HepG2 (cell line): ENCODE results near the gene RPL6. TPM values are rescaled to one million over a fixed set of nuclear protein-coding genes. Genes with fewer than 3 reads are reported as not detected.
A peak's percentile ranks its signal among the peaks of the same experiment; 100 is the strongest.

Source experiments
- ATAC-seq: fragments of 200-7000 bp; cut with Tn5 transposase; 3 replicates; pipeline ENCODE4 v1.9.1; 2020; ENCODE audit warnings: mild to moderate bottlenecking, moderate library complexity
- BruUV-seq: library from RNA; stranded (reverse); fragments of 400-500 nt; replicated peaks from 2 replicates; lab custom pipeline; 2021; lab: Mats Ljungman, UMichigan
- CTCF ChIA-PET: fragments of 300-600 bp; formaldehyde crosslinking; extraction: SDS; loops from one replicate; lab custom pipeline; 2021; ENCODE audit warnings: low total read pairs, inconsistent platforms, low intra/inter-chr PET ratio; lab: Yijun Ruan, JAX
- POLR2A ChIA-PET: fragments of 350-600 bp; sonication (Branson Sonifier 250); formaldehyde crosslinking; loops from one replicate; lab custom pipeline; 2020; ENCODE audit warnings: antibody characterized with exemption, inconsistent platforms; lab: Yijun Ruan, JAX
- DNase-seq: peaks from one replicate; pipeline ENCODE4 v3.0.0-alpha.2; 2015; ENCODE audit warnings: low spot score
- FAIRE-seq: peaks from 3 replicates; lab custom pipeline; 2011; peaks lifted over from hg19 to GRCh38; lab: Jason Lieb, UNC
- H2AFZ ChIP-seq: one replicate; pipeline ENCODE4 v1.6.1; 2011; ENCODE audit warnings: low read length, inconsistent platforms
- H3K27ac ChIP-seq: fragments of 300-600 bp; 3 replicates; pipeline ENCODE4 v1.8.0; 2011; ENCODE audit warnings: mixed run types, mild to moderate bottlenecking, mixed read lengths, low read length, inconsistent platforms; ENCODE audit not compliant: insufficient read depth; ENCODE audit errors: extremely low read length
- H3K27me3 ChIP-seq, 2 experiments: fragments of 200-600 bp in 1 of 2; 2 replicates in 1 of 2; 3 replicates in 1 of 2; pipeline versions ENCODE4 v1.6.0 to v1.8.0; 2011; ENCODE audit warnings: low read length in 2 of 2, mild to moderate bottlenecking in 2 of 2, moderate library complexity in 2 of 2, inconsistent platforms in 1 of 2; ENCODE audit not compliant: insufficient read depth in 2 of 2, control insufficient read depth in 1 of 2
- H3K36me3 ChIP-seq, 2 experiments: fragments of 200-600 bp in 1 of 2; replicated peaks in 1 of 2; 2 replicates in 1 of 2; 3 replicates in 1 of 2; pipeline versions ENCODE4 v1.5.1 to v1.8.0; 2011; ENCODE audit warnings: low read length in 2 of 2, inconsistent platforms in 1 of 2; ENCODE audit not compliant: insufficient read depth in 2 of 2, control insufficient read depth in 1 of 2
- H3K4me1 ChIP-seq: 2 replicates; pipeline ENCODE4 v1.5.1; 2012; ENCODE audit warnings: low read length, inconsistent platforms; ENCODE audit not compliant: insufficient read depth
- H3K4me2 ChIP-seq: 2 replicates; pipeline ENCODE4 v1.6.0; 2011; ENCODE audit warnings: low read depth, low read length, inconsistent platforms
- H3K4me3 ChIP-seq, 3 experiments: fragments of 200-600 bp in 1 of 3; sonication (generic), shearing (Covaris generic) in 1 of 3; replicated peaks in 1 of 3; 2 replicates each; pipeline ENCODE4 v1.5.1; 2011 to 2016; ENCODE audit warnings: low read length in 3 of 3, inconsistent platforms in 2 of 3, low read depth in 2 of 3, mild to moderate bottlenecking in 2 of 3, control low read depth in 1 of 3, mixed read lengths in 1 of 3; ENCODE audit not compliant: insufficient read depth in 1 of 3
- H3K79me2 ChIP-seq: one replicate; pipeline ENCODE4 v1.6.1; 2011; ENCODE audit warnings: low read length, inconsistent platforms; ENCODE audit not compliant: insufficient read depth
- H3K9ac ChIP-seq: 2 replicates; pipeline ENCODE4 v1.6.0; 2011; ENCODE audit warnings: mild to moderate bottlenecking, low read depth, low read length, inconsistent platforms; ENCODE audit not compliant: insufficient read depth
- H3K9me3 ChIP-seq: 2 replicates; pipeline ENCODE4 v1.5.1; 2012; ENCODE audit warnings: mild to moderate bottlenecking, low read length
- H4K20me1 ChIP-seq: 2 replicates; pipeline ENCODE4 v1.6.0; 2011; ENCODE audit warnings: inconsistent platforms, mild to moderate bottlenecking, low read length, moderate library complexity; ENCODE audit not compliant: insufficient read depth
- ATM ChIP-seq: fragments of 450-650 bp; IDR thresholded peaks from 2 replicates; pipeline ENCODE4 v1.7.1; 2017; ENCODE audit warnings: mild to moderate bottlenecking, borderline replicate concordance
- BRCA1 ChIP-seq: sonication (generic); formaldehyde crosslinking; IDR thresholded peaks from 2 replicates; pipeline ENCODE4 v1.4.0; 2020; ENCODE audit warnings: missing genetic modification reagents
- CAMTA2 ChIP-seq: sonication (generic); formaldehyde crosslinking; IDR thresholded peaks from 2 replicates; pipeline ENCODE4 v1.4.0; 2020; ENCODE audit warnings: mild to moderate bottlenecking, missing genetic modification reagents, borderline replicate concordance
- CENPT ChIP-seq: sonication (generic); formaldehyde crosslinking; IDR thresholded peaks from 2 replicates; pipeline ENCODE4 v1.8.0; 2022; ENCODE audit warnings: low read depth, mild to moderate bottlenecking, moderate library complexity, missing genetic modification reagents
- EEA1 ChIP-seq: sonication (generic); formaldehyde crosslinking; IDR thresholded peaks from 2 replicates; pipeline ENCODE4 v1.5.1; 2020; ENCODE audit warnings: mild to moderate bottlenecking, missing genetic modification reagents, borderline replicate concordance
- HDAC2 ChIP-seq: sonication (generic); formaldehyde crosslinking; IDR thresholded peaks from 2 replicates; pipeline ENCODE4 v1.4.0; 2020; ENCODE audit warnings: missing genetic modification reagents
- MTF2 ChIP-seq: sonication (generic); formaldehyde crosslinking; IDR thresholded peaks from 2 replicates; pipeline ENCODE4 v1.5.0; 2020; ENCODE audit warnings: missing genetic modification reagents, borderline replicate concordance
- MXI1 ChIP-seq: IDR thresholded peaks from 3 replicates; pipeline ENCODE4 v1.6.1; 2012; ENCODE audit warnings: low read depth, low read length, inconsistent platforms, borderline replicate concordance
- PCBP2 ChIP-seq: fragments of 200-400 bp; formaldehyde crosslinking; optimal IDR thresholded peaks from 2 replicates; pipeline ENCODE3; 2018; ENCODE audit warnings: low read length, low read depth; ENCODE audit not compliant: poor library complexity, severe bottlenecking
- TMF1 ChIP-seq: sonication (generic); formaldehyde crosslinking; IDR thresholded peaks from 2 replicates; pipeline ENCODE4 v1.8.1; 2022; ENCODE audit warnings: low read depth, missing genetic modification reagents
- ZFP90 ChIP-seq: sonication (generic); formaldehyde crosslinking; IDR thresholded peaks from 2 replicates; pipeline ENCODE4 v1.8.0; 2022; ENCODE audit warnings: missing genetic modification reagents, mild to moderate bottlenecking, inconsistent platforms, borderline replicate concordance
- ZKSCAN5 ChIP-seq: sonication (generic); formaldehyde crosslinking; IDR thresholded peaks from 2 replicates; pipeline ENCODE4 v1.5.1; 2020; ENCODE audit warnings: mild to moderate bottlenecking, missing genetic modification reagents
- ZXDC ChIP-seq: sonication (generic); formaldehyde crosslinking; IDR thresholded peaks from 2 replicates; pipeline ENCODE4 v1.5.0; 2020; ENCODE audit warnings: mild to moderate bottlenecking, missing genetic modification reagents
- ZZZ3 ChIP-seq: sonication (generic); formaldehyde crosslinking; IDR thresholded peaks from 2 replicates; pipeline ENCODE4 v1.4.0; 2020; ENCODE audit warnings: missing genetic modification reagents, mild to moderate bottlenecking, borderline replicate concordance
- WGBS: methylation state at CpG from one replicate; pipeline ENCODE4 v1.1.6; 2017; ENCODE audit warnings: low lambda C conversion rate; 5-methylcytosine and 5-hydroxymethylcytosine counted together
- in situ Hi-C: cut with HindIII; loops from 2 replicates; pipeline ENCODE4 v1.10.0; 2017; ENCODE audit warnings: low pct_unique_long_range_greater_than_20kb; ENCODE audit not compliant: extremely low pct_ligation_motif_present
- intact Hi-C: fragments of 100-400 bp; cut with micrococcal nuclease; formaldehyde crosslinking; loops from one replicate; pipeline ENCODE4 v1.10.0; 2022; ENCODE audit not compliant: unreplicated experiment
- polyA plus RNA-seq, 8 experiments: library from polyadenylated mRNA; depleted of rRNA in 3 of 8; stranded (reverse) in 7 of 8; unstranded in 1 of 8; fragments of >200 nt; fragmentation: Illumina TruSeq in 4 of 8; extraction: Trizol in 4 of 8; gene quantifications; 2 replicates each; pipeline versions ENCODE4 v1.2.1 to v1.2.3, GENCODE V29; 2011 to 2016; ENCODE audit warnings: low read depth in 4 of 8, missing spikeins in 1 of 8, mixed read lengths in 1 of 8; ENCODE audit not compliant: insufficient read depth in 1 of 8
- total RNA-seq, 5 experiments: library from RNA; depleted of rRNA; stranded (reverse); fragments of >200 nt; fragmentation: Illumina TruSeq; extraction: Trizol; gene quantifications; 2 replicates each; pipeline ENCODE4 v1.2.3, GENCODE V29; 2016; ENCODE audit warnings: low read depth in 1 of 5
- TF ChIP-seq, protein P1 (sequence below): sonication (generic); formaldehyde crosslinking; IDR thresholded peaks from 2 replicates; pipeline ENCODE4 v1.5.1; 2020; ENCODE audit warnings: mild to moderate bottlenecking, moderate library complexity, missing genetic modification reagents
- TF ChIP-seq, protein P2 (sequence below): sonication (generic); formaldehyde crosslinking; IDR thresholded peaks from 2 replicates; pipeline ENCODE4 v1.4.0; 2020; ENCODE audit warnings: mild to moderate bottlenecking, missing genetic modification reagents

RPL6 gene
- total and polyA plus RNA-seq, 2 of the 13 experiments (the other 11 are each of a cell fraction or from before 2014, with no cell fraction given), result 1,551 to 1,719 TPM

- intact Hi-C loops (no loop called here), in situ Hi-C loops (no loop called here)
- Histone ChIP-seq H3K9ac (no peak overlapping the region), H3K36me3 (no peaks in the 10 kb centered on the region; a peak in 1 of 5 replicates), H3K4me3 (no peak overlapping the region), H3K27me3 (no peaks in the 10 kb centered on the region; a peak in 1 of 5 replicates), H3K79me2 (peaks cover 2% of the 10 kb centered on the region), H4K20me1 (peaks cover 11% of the 10 kb centered on the region; the same call in 1 of the 2 replicates), H2AFZ (no peak overlapping the region)
- CTCF ChIA-PET, result no interaction called here
- DNase-seq (no peak), FAIRE-seq (no peak), ATAC-seq (peak; percentile 54)
- POLR2A ChIA-PET, result no interaction called here
- WGBS, result 93% methylated on average over 3 of the region's 3 CpGs
- TF ChIP-seq CENPT (CRISPR knock-in tag), result no peak
- no peak for TF ChIP-seq PCBP2
- no peak for TF ChIP-seq CAMTA2
- TF ChIP-seq ZZZ3 (CRISPR knock-in tag), result no peak
- no peak for TF ChIP-seq MXI1
- TF ChIP-seq TMF1 (CRISPR knock-in tag), result no peak
- TF ChIP-seq ATM, result no peak
- TF ChIP-seq, protein P1, sequence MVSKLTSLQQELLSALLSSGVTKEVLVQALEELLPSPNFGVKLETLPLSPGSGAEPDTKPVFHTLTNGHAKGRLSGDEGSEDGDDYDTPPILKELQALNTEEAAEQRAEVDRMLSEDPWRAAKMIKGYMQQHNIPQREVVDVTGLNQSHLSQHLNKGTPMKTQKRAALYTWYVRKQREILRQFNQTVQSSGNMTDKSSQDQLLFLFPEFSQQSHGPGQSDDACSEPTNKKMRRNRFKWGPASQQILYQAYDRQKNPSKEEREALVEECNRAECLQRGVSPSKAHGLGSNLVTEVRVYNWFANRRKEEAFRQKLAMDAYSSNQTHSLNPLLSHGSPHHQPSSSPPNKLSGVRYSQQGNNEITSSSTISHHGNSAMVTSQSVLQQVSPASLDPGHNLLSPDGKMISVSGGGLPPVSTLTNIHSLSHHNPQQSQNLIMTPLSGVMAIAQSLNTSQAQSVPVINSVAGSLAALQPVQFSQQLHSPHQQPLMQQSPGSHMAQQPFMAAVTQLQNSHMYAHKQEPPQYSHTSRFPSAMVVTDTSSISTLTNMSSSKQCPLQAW (CRISPR knock-in tag), result no peak
- no peak for TF ChIP-seq BRCA1 (CRISPR knock-in tag)
- no peak for TF ChIP-seq ZFP90 (CRISPR knock-in tag)
- TF ChIP-seq EEA1 (CRISPR knock-in tag), result no peak
- no peak for TF ChIP-seq MTF2 (CRISPR knock-in tag)
- TF ChIP-seq, protein P2, sequence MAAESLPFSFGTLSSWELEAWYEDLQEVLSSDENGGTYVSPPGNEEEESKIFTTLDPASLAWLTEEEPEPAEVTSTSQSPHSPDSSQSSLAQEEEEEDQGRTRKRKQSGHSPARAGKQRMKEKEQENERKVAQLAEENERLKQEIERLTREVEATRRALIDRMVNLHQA (CRISPR knock-in tag), result no peak
- TF ChIP-seq ZXDC (CRISPR knock-in tag), result no peak
- TF ChIP-seq HDAC2 (CRISPR knock-in tag), result no peak
- no peak for TF ChIP-seq ZKSCAN5
- TF ChIP-seq, all 625 proteins: peak for 0
- H3K9me3 ChIP-seq, result no peaks in the 10 kb centered on the region
- H3K27ac ChIP-seq, result no peak overlapping the region
- H3K4me2 ChIP-seq, result no peak overlapping the region
- no TSS peak for BruUV-seq
- H3K4me1 ChIP-seq, result peaks cover 14% of the 10 kb centered on the region
Measured at GRCh38 chr12:112362310-112362709, 47.1 kb downstream of the RPL6 start.
